H1 (cell line): ENCODE results near the gene AHRR. TPM values are rescaled to one million over a fixed set of nuclear protein-coding genes. Genes with fewer than 3 reads are reported as not detected.

ENCODE experiments used
- CTCF ChIA-PET: fragments of 300-600 bp; sonication (Branson Sonifier 250); formaldehyde crosslinking; loops from one replicate; lab custom pipeline; 2021; ENCODE audit not compliant: partially characterized antibody; lab: Charles Lee
- POLR2A ChIA-PET: fragments of 300-600 bp; sonication (Branson Sonifier 250); formaldehyde crosslinking; loops from one replicate; lab custom pipeline; 2021; ENCODE audit warnings: inconsistent platforms; ENCODE audit not compliant: partially characterized antibody; lab: Charles Lee
- DNase-seq, 2 experiments: peaks; one replicate each; pipeline versions ENCODE4 v3.0.0 to v3.0.0-alpha.2; 2010 to 2022; ENCODE audit warnings: low spot score in 2 of 2, low read depth in 1 of 2, mixed read lengths in 1 of 2
- FAIRE-seq: peaks from 2 replicates; lab custom pipeline; 2011; peaks lifted over from hg19 to GRCh38; lab: Jason Lieb, UNC
- H2AFZ ChIP-seq: 2 replicates; pipeline ENCODE4 v1.8.1; 2012; ENCODE audit warnings: low read length, inconsistent platforms
- H2AK5ac ChIP-seq: 2 replicates; pipeline ENCODE4 v1.6.1; 2013; ENCODE audit warnings: low read depth, low read length
- H2BK120ac ChIP-seq: replicated peaks from 2 replicates; pipeline ENCODE3; 2013; ENCODE audit warnings: low read depth, low read length, inconsistent platforms
- H2BK12ac ChIP-seq: 2 replicates; pipeline ENCODE4 v1.6.1; 2013; ENCODE audit warnings: low read depth, low read length
- H2BK15ac ChIP-seq: 2 replicates; pipeline ENCODE4 v1.6.1; 2013; ENCODE audit warnings: low read length
- H2BK20ac ChIP-seq: 2 replicates; pipeline ENCODE4 v1.6.1; 2013; ENCODE audit warnings: low read length
- H2BK5ac ChIP-seq: 2 replicates; pipeline ENCODE4 v1.6.1; 2013; ENCODE audit warnings: low read depth, low read length
- H3K14ac ChIP-seq: 2 replicates; pipeline ENCODE4 v1.6.1; 2013; ENCODE audit warnings: inconsistent platforms; ENCODE audit not compliant: insufficient read length
- H3K18ac ChIP-seq: 2 replicates; pipeline ENCODE4 v1.6.1; 2013; ENCODE audit warnings: low read length; ENCODE audit errors: extremely low read depth
- H3K23ac ChIP-seq: 2 replicates; pipeline ENCODE4 v1.6.1; 2013; ENCODE audit warnings: inconsistent platforms; ENCODE audit not compliant: insufficient read length
- H3K23me2 ChIP-seq: 2 replicates; pipeline ENCODE4 v1.6.1; 2013; ENCODE audit warnings: low read depth, low read length
- H3K27ac ChIP-seq: 2 replicates; pipeline ENCODE4 v1.6.1; 2011; ENCODE audit warnings: low read depth, low read length, inconsistent platforms
- H3K27me3 ChIP-seq, 4 experiments: replicated peaks in 1 of 4; 1 replicate in 1 of 4; 2 replicates in 3 of 4; pipeline versions ENCODE4 v1.6.1 to v1.8.1; 2011 to 2013; ENCODE audit warnings: low read length in 3 of 4, mild to moderate bottlenecking in 3 of 4, inconsistent platforms in 2 of 4, mixed read lengths in 2 of 4, moderate library complexity in 1 of 4; ENCODE audit not compliant: control insufficient read depth in 3 of 4, insufficient read depth in 3 of 4; ENCODE audit errors: extremely low read depth in 1 of 4
- H3K36me3 ChIP-seq, 4 experiments: 2 replicates each; pipeline versions ENCODE4 v1.6.1 to v1.8.1; 2011 to 2013; ENCODE audit warnings: mild to moderate bottlenecking in 4 of 4, low read length in 3 of 4, moderate library complexity in 2 of 4, control low read depth in 1 of 4, inconsistent platforms in 1 of 4; ENCODE audit not compliant: insufficient read depth in 4 of 4, control insufficient read depth in 2 of 4
- H3K4ac ChIP-seq: replicated peaks from 2 replicates; pipeline ENCODE3; 2013; ENCODE audit warnings: low read length, low read depth, mixed read lengths, inconsistent platforms; ENCODE audit not compliant: insufficient read length
- H3K4me1 ChIP-seq, 4 experiments: replicated peaks in 1 of 4; 1 replicate in 1 of 4; 2 replicates in 3 of 4; pipeline versions ENCODE4 v1.6.1 to v1.8.1; 2011 to 2013; ENCODE audit warnings: low read length in 3 of 4, inconsistent platforms in 2 of 4, mixed read lengths in 1 of 4; ENCODE audit not compliant: insufficient read depth in 4 of 4, control insufficient read depth in 3 of 4
- H3K4me2 ChIP-seq, 2 experiments: 2 replicates each; pipeline versions ENCODE4 v1.6.1 to v1.8.1; 2011 to 2013; ENCODE audit warnings: low read depth in 2 of 2, low read length in 2 of 2, control low read depth in 1 of 2, inconsistent platforms in 1 of 2, mild to moderate bottlenecking in 1 of 2; ENCODE audit not compliant: insufficient read depth in 1 of 2
- H3K4me3 ChIP-seq, 4 experiments: fragments of 200-600, 300-600 bp in 1 of 4; sonication (generic), shearing (Covaris generic), sonication (Bioruptor Twin) in 1 of 4; 2 replicates each; pipeline versions ENCODE4 v1.5.1 to v1.8.1; 2011 to 2016; ENCODE audit warnings: low read length in 4 of 4, low read depth in 3 of 4, control low read depth in 2 of 4, inconsistent platforms in 2 of 4, mild to moderate bottlenecking in 2 of 4, mixed read lengths in 1 of 4, moderate library complexity in 1 of 4; ENCODE audit not compliant: insufficient read depth in 2 of 4; ENCODE audit errors: extremely low read depth in 1 of 4
- H3K56ac ChIP-seq: replicated peaks from 2 replicates; pipeline ENCODE3; 2013; ENCODE audit warnings: low read depth, mild to moderate bottlenecking, mixed read lengths, low read length, inconsistent platforms; ENCODE audit not compliant: insufficient read length
- H3K79me1 ChIP-seq: 2 replicates; pipeline ENCODE4 v1.6.1; 2013; ENCODE audit warnings: low read depth, low read length, control low read depth
- H3K79me2 ChIP-seq, 2 experiments: 2 replicates each; pipeline versions ENCODE4 v1.6.1 to v1.8.1; 2012 to 2013; ENCODE audit warnings: low read length in 2 of 2, mild to moderate bottlenecking in 2 of 2, inconsistent platforms in 1 of 2; ENCODE audit not compliant: insufficient read depth in 2 of 2, control insufficient read depth in 1 of 2
- H3K9ac ChIP-seq, 4 experiments: replicated peaks in 1 of 4; 1 replicate in 1 of 4; 2 replicates in 3 of 4; pipeline versions ENCODE4 v1.6.1 to v1.8.1; 2011 to 2013; ENCODE audit warnings: low read depth in 3 of 4, low read length in 3 of 4, control low read depth in 2 of 4, mild to moderate bottlenecking in 2 of 4, moderate library complexity in 2 of 4, inconsistent platforms in 1 of 4; ENCODE audit errors: extremely low read depth in 1 of 4
- H3K9me3 ChIP-seq, 2 experiments: 2 replicates each; pipeline versions ENCODE4 v1.6.1 to v1.8.1; 2012 to 2013; ENCODE audit warnings: mild to moderate bottlenecking in 2 of 2, moderate library complexity in 2 of 2, control low read depth in 1 of 2, inconsistent platforms in 1 of 2, low read depth in 1 of 2, low read length in 1 of 2, mixed read lengths in 1 of 2; ENCODE audit not compliant: insufficient read depth in 2 of 2
- H4K20me1 ChIP-seq, 2 experiments: replicated peaks in 1 of 2; 2 replicates each; pipeline versions ENCODE3 to v1.8.1; 2011 to 2013; ENCODE audit warnings: inconsistent platforms in 2 of 2, low read length in 2 of 2, mild to moderate bottlenecking in 1 of 2; ENCODE audit not compliant: insufficient read depth in 2 of 2, control insufficient read depth in 1 of 2
- H4K5ac ChIP-seq: 2 replicates; pipeline ENCODE4 v1.6.1; 2013; ENCODE audit warnings: low read length, low read depth, mixed read lengths, inconsistent platforms; ENCODE audit not compliant: insufficient read length
- H4K8ac ChIP-seq: 2 replicates; pipeline ENCODE4 v1.8.0; 2013; ENCODE audit warnings: mild to moderate bottlenecking, moderate library complexity, low read length, inconsistent platforms; ENCODE audit not compliant: insufficient read depth; ENCODE audit errors: extremely low read depth
- H4K91ac ChIP-seq: replicated peaks from 2 replicates; pipeline ENCODE3; 2013; ENCODE audit warnings: low read length, mixed read lengths, inconsistent platforms; ENCODE audit not compliant: insufficient read length
- ASH2L ChIP-seq: fragments of 200-600, 300-600 bp; sonication (generic); IDR thresholded peaks from one replicate; pipeline ENCODE4 v1.7.1; 2017; ENCODE audit warnings: low read length
- BACH1 ChIP-seq: IDR thresholded peaks from 2 replicates; pipeline ENCODE4 v1.6.1; 2012; ENCODE audit warnings: low read length, improper control_type of control experiment
- HDAC6 ChIP-seq: IDR thresholded peaks from one replicate; pipeline ENCODE4 v1.7.1; 2012; ENCODE audit warnings: low read depth, mild to moderate bottlenecking, inconsistent platforms, low read length, moderate library complexity
- KDM4A ChIP-seq: IDR thresholded peaks from one replicate; pipeline ENCODE4 v1.7.1; 2012; ENCODE audit warnings: low read depth, mild to moderate bottlenecking, moderate library complexity, low read length, inconsistent platforms; ENCODE audit not compliant: severe bottlenecking
- MAFK ChIP-seq: IDR thresholded peaks from 2 replicates; pipeline ENCODE4 v1.6.1; 2012; ENCODE audit warnings: low read depth, mild to moderate bottlenecking, improper control_type of control experiment, low read length
- POLR2AphosphoS5 ChIP-seq: IDR thresholded peaks from 2 replicates; pipeline ENCODE4 v1.6.1; 2011; ENCODE audit warnings: low read depth, low read length
- RAD21 ChIP-seq, 2 experiments: IDR thresholded peaks in 1 of 2; conservative IDR thresholded peaks in 1 of 2; 2 replicates each; pipeline ENCODE4 v1.6.1; 2011; ENCODE audit warnings: low read depth in 2 of 2, low read length in 2 of 2, improper control_type of control experiment in 1 of 2, inconsistent platforms in 1 of 2, mild to moderate bottlenecking in 1 of 2, moderate library complexity in 1 of 2
- RNF2 ChIP-seq: fragments of 200-900, 300-1000 bp; sonication (generic); IDR thresholded peaks from 2 replicates; pipeline ENCODE4 v1.7.1; 2016; ENCODE audit warnings: borderline replicate concordance, low read depth, mild to moderate bottlenecking, antibody characterized with exemption, low read length; ENCODE audit not compliant: poor library complexity, severe bottlenecking; ENCODE audit errors: missing control alignments
- SIRT6 ChIP-seq: IDR thresholded peaks from one replicate; pipeline ENCODE4 v1.7.1; 2012; ENCODE audit warnings: low read length, inconsistent platforms
- TEAD4 ChIP-seq: IDR thresholded peaks from 2 replicates; pipeline ENCODE4 v1.6.1; 2012; ENCODE audit warnings: low read depth, low read length, inconsistent platforms, mixed read lengths
- WGBS, 2 experiments: shearing (Covaris generic) in 1 of 2; methylation state at CpG; one replicate each; pipeline versions ENCODE4 v1.1.6 to v1.1.7; 2013 to 2015; ENCODE audit warnings: low lambda C conversion rate in 2 of 2, mixed read lengths in 2 of 2, inconsistent platforms in 1 of 2, low coverage in 1 of 2, missing lambda C conversion rate in 1 of 2; ENCODE audit not compliant: insufficient replicate concordance in 2 of 2, insufficient coverage in 1 of 2, insufficient read length in 1 of 2; ENCODE audit errors: extremely low coverage in 1 of 2, missing lambda C conversion rate in 1 of 2; 5-methylcytosine and 5-hydroxymethylcytosine counted together
- polyA plus RNA-seq, 7 experiments: library from polyadenylated mRNA; depleted of rRNA in 3 of 7; stranded (reverse) in 5 of 7; unstranded in 2 of 7; fragments of >200 nt in 5 of 7; fragments of 200-250 nt in 2 of 7; gene quantifications; 1 replicate in 5 of 7; 2 replicates in 1 of 7; 4 replicates in 1 of 7; pipeline versions ENCODE4 v1.2.1 to v1.2.3, GENCODE V29; 2011 to 2013; ENCODE audit warnings: missing spikeins in 2 of 7, mixed read lengths in 2 of 7
- total RNA-seq: library from RNA; stranded (reverse); fragmentation: NEBNext Ultra II Directional; extraction: Animal tissue kit (Norgen Biotek cat#: 25700); gene quantifications from 2 replicates; pipeline ENCODE4 v1.2.1, GENCODE V29; 2021
- TF ChIP-seq, protein P1 (sequence below): IDR thresholded peaks from 2 replicates; pipeline ENCODE4 v1.6.1; 2012; ENCODE audit warnings: inconsistent platforms

AHRR gene
- total and polyA plus RNA-seq, 2 of the 8 experiments (the other 6 are each of a cell fraction or from before 2014, with no cell fraction given): 0.41 to 0.80 TPM

- CTCF ChIA-PET: interaction anchor here (0.8 to 6.2 kb wide), 16 partner anchors 9 to 318 kb away, joined by 3 to 38 read pairs (median 4); partner anchors contain the start of gene AHRR
- no peak overlapping the region for H3K9ac ChIP-seq
- TF ChIP-seq KDM4A (no peak), ASH2L (no peak), RNF2 (no peak), POLR2AphosphoS5 (no peak), TEAD4 (no peak), RAD21 (IDR thresholded peaks at IDR 0.05 in 1 of 2, conservative IDR thresholded peaks at IDR 0.05 in 1 of 2; ENCODE audit: low read depth in 2 of 2, low read length in 2 of 2) (no peak), MAFK (no peak), SIRT6 (no peak), BACH1 (no peak), HDAC6 (no peak)
- TF ChIP-seq, protein P1, sequence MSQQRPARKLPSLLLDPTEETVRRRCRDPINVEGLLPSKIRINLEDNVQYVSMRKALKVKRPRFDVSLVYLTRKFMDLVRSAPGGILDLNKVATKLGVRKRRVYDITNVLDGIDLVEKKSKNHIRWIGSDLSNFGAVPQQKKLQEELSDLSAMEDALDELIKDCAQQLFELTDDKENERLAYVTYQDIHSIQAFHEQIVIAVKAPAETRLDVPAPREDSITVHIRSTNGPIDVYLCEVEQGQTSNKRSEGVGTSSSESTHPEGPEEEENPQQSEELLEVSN: no peak
Observed at GRCh38 chr5:351084-351920, 29.8 kb downstream of the AHRR start.

More at GRCh38 chr5:351084-351920, 29.8 kb downstream of the AHRR start:
- no peak overlapping the region for H2AFZ ChIP-seq
- H4K91ac ChIP-seq: no peak overlapping the region
- H3K23ac ChIP-seq: no peak overlapping the region
- H3K23me2 ChIP-seq: no peaks in the 10 kb centered on the region
- no peaks in the 10 kb centered on the region for H3K9me3 ChIP-seq
- H3K56ac ChIP-seq: no peak overlapping the region
- DNase-seq: no peak
- no peak overlapping the region for H4K8ac ChIP-seq
- no peak overlapping the region for H3K4ac ChIP-seq
- H3K14ac ChIP-seq: no peak overlapping the region
- no peak overlapping the region for H3K27ac ChIP-seq
- no peak overlapping the region for H4K5ac ChIP-seq
- H3K79me2 ChIP-seq: no peaks in the 10 kb centered on the region
- no peaks in the 10 kb centered on the region for H3K27me3 ChIP-seq
- no peak overlapping the region for H3K18ac ChIP-seq
- H2BK20ac ChIP-seq: no peak overlapping the region
- no peak overlapping the region for H2BK120ac ChIP-seq
- no peak overlapping the region for H2AK5ac ChIP-seq
- H2BK12ac ChIP-seq: no peak overlapping the region
- no peak overlapping the region for H3K4me3 ChIP-seq
- no peak for FAIRE-seq
- H4K20me1 ChIP-seq: no peaks in the 10 kb centered on the region
- POLR2A ChIA-PET: no interaction called here
- no peak overlapping the region for H3K4me2 ChIP-seq
- peaks cover 0 to 5% (median 2%) of the 10 kb centered on the region in 4 experiments; a peak in 4 of 7 replicates for H3K4me1 ChIP-seq
- no peaks in the 10 kb centered on the region for H3K36me3 ChIP-seq
- H2BK5ac ChIP-seq: no peak overlapping the region
- H3K79me1 ChIP-seq: no peaks in the 10 kb centered on the region
- 94% methylated on average over 19 of the region's 19 CpGs; no CpG with 5 or more reads in 1 of the 2 experiments for WGBS, 2 experiments
- H2BK15ac ChIP-seq: no peak overlapping the region
